Stimulated activated CD8-positive, alpha-beta memory T cell treated with anti-CD3 and anti-CD28 coated beads, Interleukin-7, amount 100 ng/mL, for 1 hour (primary cell): ENCODE measurements around the gene C18orf32.
"Not testable (repeated sequence)": the region's sequence is repeated elsewhere in the genome, so short reads cannot be mapped to it uniquely, and the experiment has no call there.

ENCODE experiments used
- DNase-seq, 2 donors: peaks; one replicate each; pipeline ENCODE4 v3.0.0-alpha.2; 2020; ENCODE audit warnings: low read depth in 2 of 2

Gene C18orf32

GRCh38 chr18:49500201-49500921 is 13.3 kb upstream of the C18orf32 start:
- no peak for DNase-seq

- DNase-seq = no peak
Measured at GRCh38 chr18:49499046-49499637, 12.1 kb upstream of the C18orf32 start.

- DNase-seq = no peak
Measured at GRCh38 chr18:49495480-49495879, 8.4 kb upstream of the C18orf32 start.

- no peak for DNase-seq
Measured at GRCh38 chr18:49495076-49495475, 8.0 kb upstream of the C18orf32 start.

- DNase-seq = no peak
Measured at GRCh38 chr18:49494660-49495059, 7.6 kb upstream of the C18orf32 start.

- no peak for DNase-seq
Measured at GRCh38 chr18:49492694-49493033, 5.6 kb upstream of the C18orf32 start.

GRCh38 chr18:49491857-49492693 is 5.0 kb upstream of the C18orf32 start, which contains the start of gene RPL17:
TSS of gene RPL17 (minus strand) at chr18:49492465.
- peak; percentile 58 to 64 for DNase-seq

GRCh38 chr18:49491534-49491856 is 4.5 kb upstream of the C18orf32 start:
- no peak for DNase-seq

GRCh38 chr18:49490246-49490762 is 3.3 kb upstream of the C18orf32 start:
- DNase-seq = no peak

- no peak for DNase-seq
Measured at GRCh38 chr18:49487711-49488310, 777 bp upstream of the C18orf32 start.

GRCh38 chr18:49486606-49486952 is 455 bp downstream of the C18orf32 start:
- no peak for DNase-seq

- no peak for DNase-seq
Measured at GRCh38 chr18:49486134-49486533, 900 bp downstream of the C18orf32 start.

- DNase-seq = no peak
Measured at GRCh38 chr18:49483198-49483597, 3.8 kb downstream of the C18orf32 start.

GRCh38 chr18:49481907-49482306 is 5.1 kb downstream of the C18orf32 start:
- no peak for DNase-seq

- no peak for DNase-seq
Measured at GRCh38 chr18:49481317-49481716, 5.7 kb downstream of the C18orf32 start.

GRCh38 chr18:49479381-49480137 is 7.5 kb downstream of the C18orf32 start:
- no peak for DNase-seq

- DNase-seq = no peak
Measured at GRCh38 chr18:49476664-49477411, 10.2 kb downstream of the C18orf32 start.

- DNase-seq = not testable (repeated sequence)
Measured at GRCh38 chr18:49474935-49475334, 12.1 kb downstream of the C18orf32 start.

GRCh38 chr18:49473721-49474120 is 13.3 kb downstream of the C18orf32 start:
- no peak for DNase-seq

GRCh38 chr18:49472459-49472858 is 14.6 kb downstream of the C18orf32 start:
- DNase-seq = no peak

GRCh38 chr18:49471532-49471931 is 15.5 kb downstream of the C18orf32 start:
- no peak for DNase-seq
